Raji (cell line): ENCODE data around the gene EVPLL.

Experiments
- POLR2A ChIP-seq: IDR thresholded peaks from 2 replicates; pipeline ENCODE4 v1.6.1; 2011; ENCODE audit warnings: low read depth, low read length, control low read depth; ENCODE audit not compliant: insufficient read depth

EVPLL gene

DNA sequence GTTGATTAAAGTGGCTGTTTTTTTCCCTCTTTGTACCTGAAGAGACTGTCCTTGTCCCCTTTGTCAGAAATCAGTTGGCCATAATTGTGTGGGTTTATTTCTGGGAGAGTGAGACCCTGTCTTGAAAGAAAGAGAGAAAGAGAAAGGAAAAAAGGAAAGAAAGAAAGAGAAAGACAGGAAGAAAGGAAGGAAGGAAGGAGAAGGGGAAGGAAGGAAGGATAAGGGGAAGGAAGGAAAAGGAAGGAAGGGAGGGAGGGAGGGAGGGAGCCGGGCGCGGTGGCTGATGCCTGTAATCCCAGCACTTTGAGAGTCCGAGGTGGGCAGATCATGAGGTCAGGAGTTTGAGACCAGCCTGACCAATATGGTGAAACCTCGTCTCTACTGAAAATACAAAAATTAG is 6.8 kb upstream of the EVPLL start:
- no peak for TF ChIP-seq POLR2A

DNA sequence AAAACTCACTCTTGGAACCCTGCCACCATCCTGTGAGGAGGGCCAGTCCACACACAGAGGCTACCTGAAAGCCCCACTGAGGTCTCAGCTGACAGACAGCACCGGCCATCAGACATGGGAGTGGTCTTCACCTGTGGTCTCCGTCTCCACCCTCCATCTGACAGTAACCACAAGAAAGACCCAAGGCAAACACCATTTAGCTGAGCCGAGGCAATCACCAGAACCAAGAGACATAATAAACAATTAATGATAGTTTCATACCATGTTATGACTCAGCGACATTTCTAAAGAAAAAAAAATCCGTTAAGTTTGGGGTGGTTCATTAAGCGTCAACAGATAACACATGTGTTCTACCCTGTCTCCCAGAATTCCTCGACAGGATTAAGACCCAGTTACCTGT is 6.1 kb upstream of the EVPLL start:
- TF ChIP-seq POLR2A, result no peak

DNA sequence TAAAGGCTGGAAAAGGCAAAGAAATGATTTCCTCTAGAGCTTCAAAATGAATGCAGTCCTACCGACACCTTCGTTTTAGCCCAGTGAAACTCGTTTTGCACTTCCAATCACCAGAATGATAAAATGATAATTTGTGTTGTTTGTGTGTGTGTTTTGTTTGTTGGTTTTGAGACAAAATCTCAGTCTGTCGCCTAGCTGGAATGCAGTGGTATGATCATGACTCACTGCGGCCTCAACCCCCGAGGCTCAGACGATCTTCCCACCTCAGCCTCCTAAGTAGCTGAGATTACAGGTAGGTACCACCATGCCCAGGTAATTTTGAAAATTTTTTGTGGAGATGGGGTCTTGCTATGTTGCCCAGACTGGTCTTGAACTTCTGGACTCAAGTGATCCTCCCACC is 3.4 kb upstream of the EVPLL start:
- TF ChIP-seq POLR2A, result no peak

DNA sequence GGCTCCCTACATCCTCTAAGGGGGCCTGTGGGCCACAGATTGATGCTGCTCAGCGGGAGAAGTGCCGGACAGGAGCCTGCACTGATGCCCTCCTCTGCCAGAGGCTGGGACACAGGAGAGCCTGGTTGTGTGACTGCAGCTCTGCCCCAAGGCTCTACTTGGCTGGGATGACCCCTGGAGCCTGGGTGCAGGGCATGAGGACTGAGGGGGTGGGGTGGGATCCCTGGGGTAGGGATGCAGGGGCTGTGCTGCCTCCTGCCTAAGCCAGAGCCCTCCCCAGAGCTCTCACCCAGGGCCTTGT is 577 bp downstream of the EVPLL start:
- TF ChIP-seq POLR2A, result no peak

DNA sequence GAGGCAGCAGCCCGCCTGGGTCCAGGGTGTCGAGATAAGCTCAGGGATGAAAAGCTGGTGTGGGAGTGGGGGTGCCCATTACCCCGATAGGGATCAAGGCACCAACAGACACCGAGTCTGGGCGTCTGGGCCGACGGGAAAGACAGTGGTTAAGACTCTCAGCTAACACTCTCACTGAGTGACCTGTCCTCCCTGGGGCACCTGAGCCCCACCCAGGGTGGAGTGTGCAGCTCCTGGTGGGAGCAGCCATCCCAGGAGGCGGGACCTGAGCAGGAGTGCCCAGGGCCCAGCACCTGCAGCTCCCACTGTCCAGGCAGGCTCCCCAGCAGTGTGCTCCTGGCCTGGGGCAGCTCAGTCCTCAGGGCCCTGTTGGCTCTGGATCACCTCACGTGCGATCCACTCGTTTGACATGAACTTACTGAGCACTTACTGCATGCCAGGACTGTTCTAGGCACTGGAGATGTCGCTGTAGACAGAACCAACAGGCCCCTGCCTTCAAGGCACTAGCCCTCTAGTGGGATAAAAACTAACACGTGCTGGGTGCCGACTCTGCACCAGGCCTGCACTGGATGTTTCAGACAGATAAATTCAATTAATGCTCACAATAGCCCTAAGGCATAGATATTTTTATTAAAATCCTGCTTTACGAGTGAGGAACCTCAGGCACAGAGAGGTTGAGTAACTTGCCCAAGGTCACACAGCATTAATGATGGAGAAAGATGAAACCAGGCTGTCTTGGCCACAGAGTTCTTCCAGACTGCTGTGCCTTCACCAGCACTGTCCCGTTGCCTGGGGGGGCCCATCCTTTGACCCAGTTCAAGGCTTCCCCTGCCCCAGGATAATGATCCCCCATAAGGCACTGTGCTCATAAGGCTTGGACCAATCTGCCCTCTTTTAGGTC is 1.9 kb downstream of the EVPLL start:
- TF ChIP-seq POLR2A, result no peak

DNA sequence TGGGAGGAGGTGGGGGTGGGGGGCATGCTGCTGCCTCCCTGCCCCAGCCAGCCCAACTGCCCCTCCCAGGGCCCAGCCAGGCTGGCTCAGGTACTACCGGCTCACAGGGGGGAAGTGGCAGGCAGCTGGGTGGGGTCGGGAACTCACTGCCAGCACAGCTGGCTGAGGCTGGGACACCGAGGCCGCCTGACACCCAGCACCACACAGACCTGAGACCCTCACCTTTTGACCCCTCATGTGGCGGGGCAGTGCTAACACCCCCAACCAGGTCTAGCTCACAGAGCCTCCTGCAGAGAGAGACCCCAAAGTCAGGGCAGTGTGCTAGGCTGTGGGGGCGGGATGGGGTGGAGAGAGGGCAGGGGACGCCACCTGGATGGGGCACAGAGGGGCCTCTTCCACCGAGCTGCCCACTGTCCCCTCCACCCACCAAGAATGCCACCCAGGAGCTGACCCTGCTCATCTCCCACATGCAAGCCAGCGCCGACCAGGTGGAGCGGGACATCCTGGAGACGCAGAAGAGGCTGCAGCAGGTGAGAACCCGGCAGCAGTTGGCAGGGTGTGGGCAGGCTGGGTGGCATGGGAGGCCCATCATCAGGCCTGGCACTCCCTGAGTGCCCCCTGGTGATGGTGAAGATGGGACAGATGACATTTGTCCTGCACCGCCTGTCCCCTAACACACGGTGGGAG is 3.0 kb downstream of the EVPLL start:
- TF ChIP-seq POLR2A, result no peak

DNA sequence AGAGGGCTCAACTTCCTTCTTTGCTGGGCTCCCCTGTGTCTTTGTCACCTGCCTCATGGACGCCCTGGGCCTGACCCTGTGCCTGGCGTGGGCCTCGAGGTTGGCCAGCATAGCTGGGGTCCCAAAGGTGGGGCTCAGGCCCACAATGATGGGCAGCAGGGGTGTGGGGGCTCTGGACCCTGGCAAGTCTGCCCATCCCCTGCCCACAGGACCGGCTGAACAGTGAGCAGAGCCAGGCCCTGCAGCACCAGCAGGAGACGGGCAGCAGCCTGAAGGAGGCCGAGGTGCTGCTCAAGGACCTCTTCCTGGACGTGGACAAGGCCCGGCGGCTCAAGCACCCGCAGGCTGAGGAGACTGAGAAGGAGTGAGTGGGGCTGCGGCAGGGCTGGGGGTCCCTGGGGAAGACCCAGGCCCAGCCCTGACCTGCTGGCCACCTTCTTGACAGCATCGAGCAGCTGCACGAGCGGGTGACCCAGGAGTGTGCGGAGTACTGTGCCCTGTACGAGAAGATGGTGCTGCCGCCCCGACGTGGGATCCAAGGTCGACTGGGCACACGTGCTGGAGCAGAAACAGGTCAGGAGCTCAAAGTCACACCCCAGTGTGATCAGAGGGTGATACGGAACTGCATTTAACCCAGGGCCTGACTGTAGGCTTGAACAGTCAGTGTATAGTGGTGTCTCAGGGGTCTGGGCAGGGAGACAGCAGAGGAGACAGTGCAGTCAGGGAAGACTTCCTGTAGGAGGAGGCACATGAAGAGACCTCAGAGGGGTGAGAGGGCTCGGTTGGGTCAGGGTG is 3.8 kb downstream of the EVPLL start:
- no peak for TF ChIP-seq POLR2A

DNA sequence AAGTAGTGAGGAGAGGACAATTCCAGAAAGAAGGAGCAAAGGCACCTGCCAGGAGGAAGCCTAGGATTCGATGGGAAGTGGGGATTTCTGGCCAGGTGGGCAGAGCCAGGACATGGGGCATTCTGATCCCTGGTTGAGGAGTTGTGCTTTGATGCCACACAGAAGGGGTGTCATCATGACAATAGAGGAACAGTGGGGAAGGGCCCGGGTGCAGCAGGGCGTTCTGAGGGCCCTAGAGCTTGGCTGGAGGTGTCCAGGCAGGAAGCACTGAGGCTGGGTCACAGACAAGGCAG is 4.3 kb downstream of the EVPLL start:
- TF ChIP-seq POLR2A, result no peak

DNA sequence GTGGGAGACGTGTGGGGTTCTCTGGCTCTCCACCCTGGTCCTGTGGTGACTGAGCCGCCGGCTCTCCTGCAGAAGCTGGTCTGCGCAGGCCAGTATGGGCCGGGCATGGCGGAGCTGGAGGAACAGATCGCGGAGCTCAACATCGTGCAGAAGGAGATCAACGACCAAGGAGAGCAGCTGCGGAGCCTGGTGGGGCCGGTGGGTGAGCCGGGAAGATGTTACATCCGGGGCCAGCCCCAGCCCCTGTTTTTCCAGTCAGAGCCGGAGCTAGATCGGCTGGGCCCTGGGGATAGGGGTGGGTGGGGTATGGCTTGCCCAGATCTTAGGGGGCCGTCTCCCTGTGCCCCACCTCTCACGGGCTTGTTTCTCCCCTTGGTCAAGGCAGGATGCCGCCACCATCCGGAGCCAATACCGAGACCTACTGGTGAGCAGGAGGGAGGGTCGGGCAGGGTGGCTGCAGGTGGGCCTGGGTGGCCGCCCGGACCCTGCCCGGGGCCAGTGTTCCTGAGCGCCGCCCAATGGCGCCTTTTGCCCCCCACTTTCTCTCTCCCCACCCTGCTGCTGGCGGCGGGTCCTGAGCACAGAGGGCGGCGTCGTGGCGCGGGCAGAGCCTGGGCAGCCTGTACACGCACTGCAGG is 5.0 kb downstream of the EVPLL start:
- TF ChIP-seq POLR2A, result no peak

DNA sequence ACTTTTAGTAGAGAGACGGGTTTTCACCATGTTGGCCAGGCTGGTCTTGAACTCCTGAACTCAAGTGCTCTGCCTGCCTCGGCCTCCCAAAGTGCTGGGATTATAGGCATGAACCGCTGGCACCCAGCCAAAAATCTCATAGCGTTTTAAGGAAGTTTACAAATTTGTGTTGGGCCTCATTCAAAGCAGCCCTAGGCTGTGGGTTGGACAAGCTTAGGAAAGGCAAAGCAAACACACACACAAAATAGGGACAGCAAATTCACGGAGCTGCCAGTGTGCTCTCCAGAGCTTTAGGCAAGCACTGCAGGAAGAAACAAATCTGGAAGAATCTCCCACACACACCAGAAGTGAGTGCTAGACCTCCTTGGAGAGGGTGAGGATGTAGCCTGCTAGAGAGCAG is 25.6 kb downstream of the EVPLL start:
- TF ChIP-seq POLR2A, result 0 out of 2 replicates have a peak, but pooled peaks have one; percentile 18

DNA sequence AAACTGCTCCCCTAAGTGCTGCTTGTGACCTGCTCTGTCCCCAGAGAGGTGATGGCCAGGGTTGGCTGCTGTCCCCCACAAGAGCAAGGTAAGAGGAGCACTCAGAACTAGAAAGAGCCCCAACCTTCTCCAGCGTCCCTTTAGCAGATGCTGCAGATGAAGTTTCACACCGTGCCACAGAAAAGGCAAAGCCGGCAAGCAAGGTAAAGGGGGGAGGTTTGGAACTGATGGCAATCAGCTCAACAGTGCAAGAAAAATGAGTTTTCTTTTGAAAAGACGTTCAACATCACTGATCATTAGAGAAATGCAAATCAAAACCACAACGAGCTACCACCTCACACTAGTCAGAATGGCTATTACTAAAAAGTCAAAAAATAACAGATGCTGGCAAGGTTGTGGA is 26.0 kb downstream of the EVPLL start:
- TF ChIP-seq POLR2A, result 0 out of 2 replicates have a peak, but pooled peaks have one; percentile 13
